Stomach (tissue), 9 donors: ENCODE measurements around the gene HSPBP1. TPM values are rescaled to one million over a fixed set of nuclear protein-coding genes. Genes with fewer than 3 reads are reported as not detected.
"Not testable (repeated sequence)": the region's sequence is repeated elsewhere in the genome, so short reads cannot be mapped to it uniquely, and the experiment has no call there.

Experiments
- DNase-seq, 2 donors: peaks; one replicate each; pipeline versions ENCODE4 v3.0.0 to v3.0.0-alpha.2; 2013 to 2019
- H3K27ac ChIP-seq, 5 donors: fragments of 200-600 bp in 4 of 5; sonication (generic) in 4 of 5; one replicate each; pipeline ENCODE4 v1.5.1; 2013 to 2019; ENCODE audit warnings: mild to moderate bottlenecking in 1 of 5, moderate library complexity in 1 of 5
- H3K27me3 ChIP-seq, 3 donors: fragments of 200-600 bp; sonication (generic); one replicate each; pipeline ENCODE4 v1.5.1; 2017 to 2019; ENCODE audit warnings: mixed run types in 1 of 3
- H3K36me3 ChIP-seq, 4 donors: fragments of 200-600 bp; sonication (generic); 1 replicate in 3 of 4; 2 replicates in 1 of 4; pipeline ENCODE4 v1.5.1; 2016 to 2019
- H3K4me1 ChIP-seq, 4 donors: fragments of 200-600 bp; sonication (generic); one replicate each; pipeline ENCODE4 v1.5.1; 2016 to 2019
- H3K4me3 ChIP-seq, 4 donors: fragments of 200-600 bp; sonication (generic) in 3 of 4; one replicate each; pipeline ENCODE4 v1.5.1; 2016 to 2019; ENCODE audit warnings: mild to moderate bottlenecking in 1 of 4
- H3K9me3 ChIP-seq, 4 donors: fragments of 200-600 bp; sonication (generic); one replicate each; pipeline ENCODE4 v1.5.1; 2016 to 2019
- EP300 ChIP-seq: sonication (generic); formaldehyde crosslinking; IDR thresholded peaks from one replicate; pipeline ENCODE4 v1.6.1; 2017; ENCODE audit warnings: antibody characterized with exemption
- POLR2A ChIP-seq, 4 donors: fragments of 450-650 bp; IDR thresholded peaks; one replicate each; pipeline ENCODE4 v1.6.1; 2016; ENCODE audit warnings: antibody characterized with exemption in 4 of 4, control low read depth in 2 of 4, mild to moderate bottlenecking in 1 of 4, moderate library complexity in 1 of 4
- POLR2AphosphoS5 ChIP-seq, 3 donors: sonication (generic); formaldehyde crosslinking; IDR thresholded peaks; one replicate each; pipeline ENCODE4 v1.6.1; 2016; ENCODE audit warnings: antibody characterized with exemption in 3 of 3
- WGBS, 5 donors: extraction: QIAGEN DNeasy Blood & Tissue Kit in 3 of 5; methylation state at CpG; one replicate each; pipeline versions ENCODE4 v1.1.5 to v1.1.7; 2013 to 2018; 5-methylcytosine and 5-hydroxymethylcytosine counted together
- intact Hi-C: fragments of 100-400 bp; cut with DNase I; formaldehyde crosslinking; loops from one replicate; pipeline ENCODE4 v1.15.1; 2023; ENCODE audit warnings: low total_unique reads
- polyA plus RNA-seq, 3 donors: library from polyadenylated mRNA; stranded (reverse); fragments of 200-250 nt; gene quantifications; one replicate each; pipeline ENCODE4 v1.2.3, GENCODE V29; 2013
- total RNA-seq, 5 donors: library from RNA; depleted of rRNA; stranded (reverse); fragments of >200 nt; gene quantifications; one replicate each; pipeline versions ENCODE4 v1.1.0 to v1.2.3, GENCODE V29; 2014 to 2016
- TF ChIP-seq, protein P1 (sequence below), 7 experiments: fragments of 450-650 bp in 4 of 7; fragments of 200-600 bp in 3 of 7; sonication (generic) in 3 of 7; IDR thresholded peaks; one replicate each; pipeline ENCODE4 v1.5.1; 2016 to 2019; ENCODE audit warnings: antibody characterized with exemption in 7 of 7, control low read depth in 2 of 7, mild to moderate bottlenecking in 1 of 7
- donor health status: healthy with polysubstance abuse.
- donor health status: Bipolar disorder and iron deficiency.
- donor health status: healthy.

Gene HSPBP1
- total and polyA plus RNA-seq, 8 donors: 5.3 to 69.2 (median 26.3) TPM

DNA sequence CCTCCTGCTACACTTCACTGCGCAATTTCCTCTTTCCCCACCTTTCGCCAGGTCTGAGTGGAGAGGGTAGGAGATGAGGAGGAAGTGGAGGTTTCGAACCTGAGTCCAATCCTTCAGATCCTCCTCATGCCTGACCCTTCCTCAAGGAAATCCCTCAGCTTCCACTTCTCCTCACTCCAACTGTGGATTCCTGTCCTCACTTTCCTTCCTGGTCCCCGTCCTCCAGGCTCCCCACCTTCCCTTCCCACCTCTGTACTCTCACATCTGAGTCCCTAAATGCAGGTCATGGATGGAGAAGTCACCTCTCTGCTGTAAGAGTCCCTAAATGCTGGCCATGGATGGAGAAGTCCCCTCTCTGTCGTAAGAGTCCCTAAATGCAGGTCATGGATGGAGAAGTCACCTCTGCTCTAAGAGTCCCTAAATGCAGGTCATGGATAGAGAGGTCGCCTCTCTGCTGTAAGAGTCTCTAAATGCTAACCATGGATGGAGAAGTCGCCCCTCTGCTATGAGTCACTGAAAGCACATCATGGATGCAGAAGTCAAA is 54.4 kb downstream of the HSPBP1 start:
- Histone ChIP-seq H3K4me1 (peaks cover 7 to 28% (median 17%) of the 10 kb centered on the region in 4 donors), H3K27ac (no peak overlapping the region), H3K9me3 (peaks cover 0 to 4% (median 0%) of the 10 kb centered on the region in 4 donors), H3K27me3 (no peaks in the 10 kb centered on the region), H3K36me3 (peaks cover 21 to 59% (median 56%) of the 10 kb centered on the region in 4 donors), H3K4me3 (no peak overlapping the region)
- intact Hi-C loops: no loop called here
- TF ChIP-seq POLR2A (IDR thresholded peaks at IDR 0.05) (no peak), EP300 (no peak), POLR2AphosphoS5 (IDR thresholded peaks at IDR 0.05) (no peak)
- TF ChIP-seq, protein P1, sequence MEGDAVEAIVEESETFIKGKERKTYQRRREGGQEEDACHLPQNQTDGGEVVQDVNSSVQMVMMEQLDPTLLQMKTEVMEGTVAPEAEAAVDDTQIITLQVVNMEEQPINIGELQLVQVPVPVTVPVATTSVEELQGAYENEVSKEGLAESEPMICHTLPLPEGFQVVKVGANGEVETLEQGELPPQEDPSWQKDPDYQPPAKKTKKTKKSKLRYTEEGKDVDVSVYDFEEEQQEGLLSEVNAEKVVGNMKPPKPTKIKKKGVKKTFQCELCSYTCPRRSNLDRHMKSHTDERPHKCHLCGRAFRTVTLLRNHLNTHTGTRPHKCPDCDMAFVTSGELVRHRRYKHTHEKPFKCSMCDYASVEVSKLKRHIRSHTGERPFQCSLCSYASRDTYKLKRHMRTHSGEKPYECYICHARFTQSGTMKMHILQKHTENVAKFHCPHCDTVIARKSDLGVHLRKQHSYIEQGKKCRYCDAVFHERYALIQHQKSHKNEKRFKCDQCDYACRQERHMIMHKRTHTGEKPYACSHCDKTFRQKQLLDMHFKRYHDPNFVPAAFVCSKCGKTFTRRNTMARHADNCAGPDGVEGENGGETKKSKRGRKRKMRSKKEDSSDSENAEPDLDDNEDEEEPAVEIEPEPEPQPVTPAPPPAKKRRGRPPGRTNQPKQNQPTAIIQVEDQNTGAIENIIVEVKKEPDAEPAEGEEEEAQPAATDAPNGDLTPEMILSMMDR (IDR thresholded peaks at IDR 0.05): no peak
- WGBS, 5 donors: 88 to 91% (median 89%) methylated on average over 7 of the region's 7 CpGs
- DNase-seq: no peak

- DNase-seq, H3K27me3 ChIP-seq, H3K27ac ChIP-seq, H3K9me3 ChIP-seq, intact Hi-C loops, H3K4me3 ChIP-seq: not testable (repeated sequence)
- 59 to 78% (median 71%) methylated on average over 10 to 11 of the region's 11 CpGs for WGBS, 5 donors
- Histone ChIP-seq H3K4me1 (peaks cover 7 to 26% (median 15%) of the 10 kb centered on the region in 4 donors), H3K36me3 (peaks cover 15 to 52% (median 50%) of the 10 kb centered on the region in 4 donors)
Measured at GRCh38 chr19:55224679-55225414, 55.1 kb downstream of the HSPBP1 start.

GRCh38 chr19:55224038-55224665 is 55.8 kb downstream of the HSPBP1 start:
- WGBS, 5 donors: 78 to 84% (median 82%) methylated on average over 11 to 26 of the region's 26 CpGs
- intact Hi-C loops: no loop called here
- Histone ChIP-seq H3K4me3 (no peak overlapping the region), H3K4me1 (peaks cover 1 to 19% (median 10%) of the 10 kb centered on the region in 4 donors), H3K9me3 (peaks cover 0 to 7% (median 0%) of the 10 kb centered on the region in 4 donors), H3K27ac (no peak overlapping the region), H3K27me3 (no peaks in the 10 kb centered on the region), H3K36me3 (peaks cover 12 to 46% (median 43%) of the 10 kb centered on the region in 4 donors)
- no peak for DNase-seq
- TF ChIP-seq POLR2AphosphoS5 (IDR thresholded peaks at IDR 0.05): no peak
- TF ChIP-seq, protein P1 (IDR thresholded peaks at IDR 0.05): no peak
- no peak for TF ChIP-seq POLR2A (IDR thresholded peaks at IDR 0.05)
- TF ChIP-seq EP300: no peak

DNA sequence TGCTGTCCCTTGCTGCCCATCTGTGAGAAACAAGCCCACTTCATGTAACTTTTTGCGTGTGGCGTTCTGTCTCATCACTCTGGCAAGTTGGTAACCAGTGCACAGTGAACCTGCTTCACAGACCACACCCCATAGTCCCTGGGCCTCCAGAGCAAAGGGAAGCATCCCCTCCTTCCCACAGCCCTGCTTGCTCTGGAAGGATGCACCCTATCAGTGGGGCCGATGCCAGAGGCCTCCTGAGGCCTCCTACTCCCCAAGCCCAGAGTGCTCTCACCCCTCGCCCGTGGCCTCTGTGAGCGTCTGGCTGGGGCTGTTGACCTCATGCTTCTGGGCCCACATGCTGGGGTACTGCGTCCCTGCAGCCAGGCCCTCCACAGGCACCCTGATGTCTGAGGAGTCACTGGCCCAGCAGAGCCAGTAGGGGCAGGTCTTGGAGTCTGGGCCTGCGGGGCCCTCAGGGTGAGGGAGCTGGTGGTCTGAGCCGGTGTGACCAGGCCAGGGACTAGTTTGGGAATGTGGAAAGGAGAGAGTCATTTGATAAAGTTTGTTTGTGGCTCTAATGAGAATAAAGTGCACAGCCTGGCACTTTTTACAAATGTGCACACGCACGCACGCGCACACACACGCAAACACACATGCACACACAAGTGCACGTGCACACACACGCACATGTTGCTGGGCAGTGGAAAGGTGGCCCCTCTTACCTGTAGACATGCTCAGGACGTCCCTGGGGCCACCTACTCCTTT is 56.4 kb downstream of the HSPBP1 start:
- no peak for DNase-seq
- Histone ChIP-seq H3K4me1 (peaks cover 0 to 12% (median 5%) of the 10 kb centered on the region in 4 donors), H3K27me3 (no peaks in the 10 kb centered on the region), H3K4me3 (no peak overlapping the region), H3K9me3 (peaks cover 0 to 7% (median 0%) of the 10 kb centered on the region in 4 donors), H3K27ac (no peak overlapping the region), H3K36me3 (peaks cover 12 to 39% (median 36%) of the 10 kb centered on the region in 4 donors)
- intact Hi-C loops: no loop called here
- TF ChIP-seq POLR2A (IDR thresholded peaks at IDR 0.05) (no peak), POLR2AphosphoS5 (IDR thresholded peaks at IDR 0.05) (no peak), EP300 (no peak)
- TF ChIP-seq, protein P1 (IDR thresholded peaks at IDR 0.05): no peak
- WGBS, 5 donors: 82 to 93% (median 89%) methylated on average over 12 to 17 of the region's 17 CpGs
